Panc1 (cell line): ENCODE data around the gene TSR2. TPM values are rescaled to one million over a fixed set of nuclear protein-coding genes. Genes with fewer than 3 reads are reported as not detected.

Experiments used
- ATAC-seq: fragments of 200-7000 bp; cut with Tn5 transposase; 2 replicates; pipeline ENCODE4 v1.9.1; 2020; ENCODE audit warnings: mild to moderate bottlenecking, moderate library complexity
- BruUV-seq: library from RNA; stranded (reverse); fragments of 400-500 nt; replicated peaks from 2 replicates; lab custom pipeline; 2021; lab: Mats Ljungman, UMichigan
- CTCF ChIA-PET: fragments of 300-600 bp; sonication (Branson Sonifier 250); formaldehyde crosslinking; loops from one replicate; lab custom pipeline; 2022; ENCODE audit warnings: antibody characterized with exemption; lab: Charles Lee
- POLR2A ChIA-PET: fragments of 300-600 bp; sonication (Branson Sonifier 250); formaldehyde crosslinking; loops from one replicate; lab custom pipeline; 2022; ENCODE audit warnings: antibody characterized with exemption; lab: Charles Lee
- DNase-seq: peaks from one replicate; pipeline ENCODE4 v3.0.0-alpha.2; 2010; ENCODE audit warnings: low read depth, low spot score
- H3K27ac ChIP-seq: 2 replicates; pipeline ENCODE4 v1.5.1; 2011; ENCODE audit warnings: mild to moderate bottlenecking, low read length, inconsistent platforms
- H3K27me3 ChIP-seq: fragments of 200-500 bp; sonication (Bioruptor generic); 2 replicates; pipeline ENCODE4 v1.6.0; 2014; ENCODE audit warnings: low read length, inconsistent platforms; ENCODE audit not compliant: control insufficient read depth, insufficient read depth
- H3K36me3 ChIP-seq: fragments of 200-500 bp; sonication (Bioruptor generic); 2 replicates; pipeline ENCODE4 v1.5.1; 2014; ENCODE audit warnings: inconsistent platforms, mild to moderate bottlenecking, low read length, moderate library complexity; ENCODE audit not compliant: control insufficient read depth, insufficient read depth
- H3K4me1 ChIP-seq: 2 replicates; pipeline ENCODE4 v1.5.1; 2011; ENCODE audit warnings: inconsistent platforms, mild to moderate bottlenecking, low read length, moderate library complexity; ENCODE audit not compliant: control insufficient read depth, insufficient read depth
- H3K4me3 ChIP-seq, 2 experiments: 2 replicates each; pipeline ENCODE4 v1.5.1; 2011 to 2012; ENCODE audit warnings: low read depth in 2 of 2, low read length in 2 of 2, mild to moderate bottlenecking in 2 of 2, inconsistent platforms in 1 of 2, moderate library complexity in 1 of 2
- H3K9me3 ChIP-seq: fragments of 200-500 bp; sonication (Bioruptor generic); 2 replicates; pipeline ENCODE4 v1.5.1; 2014; ENCODE audit warnings: low read depth, mild to moderate bottlenecking, inconsistent platforms, low read length, moderate library complexity; ENCODE audit not compliant: control insufficient read depth, insufficient read depth
- CTCF ChIP-seq: fragments of 450-650 bp; IDR thresholded peaks from 2 replicates; pipeline ENCODE4 v1.5.1; 2017; ENCODE audit warnings: mild to moderate bottlenecking
- POLR2AphosphoS5 ChIP-seq: IDR thresholded peaks from 2 replicates; pipeline ENCODE4 v1.6.1; 2012; ENCODE audit warnings: mild to moderate bottlenecking, low read depth, low read length, moderate library complexity
- REST ChIP-seq, 2 experiments: IDR thresholded peaks; 2 replicates each; pipeline ENCODE4 v1.6.1; 2011 to 2012; ENCODE audit warnings: low read depth in 2 of 2, control low read depth in 1 of 2, low read length in 1 of 2, mild to moderate bottlenecking in 1 of 2, moderate library complexity in 1 of 2; ENCODE audit not compliant: insufficient read depth in 1 of 2
- SIN3A ChIP-seq: IDR thresholded peaks from 2 replicates; pipeline ENCODE4 v1.6.1; 2012; ENCODE audit warnings: low read depth, mild to moderate bottlenecking, low read length, moderate library complexity, borderline replicate concordance; ENCODE audit not compliant: insufficient read depth
- TCF7L2 ChIP-seq: IDR thresholded peaks from 2 replicates; pipeline ENCODE4 v1.6.1; 2011; ENCODE audit warnings: mild to moderate bottlenecking, low read depth, low read length, inconsistent platforms
- in situ Hi-C: cut with HindIII; loops from 2 replicates; pipeline ENCODE4 v1.10.0; 2016; ENCODE audit warnings: low sequenced_read_pairs, low pct_unique_long_range_greater_than_20kb
- intact Hi-C: fragments of 100-400 bp; cut with micrococcal nuclease; formaldehyde crosslinking; loops from one replicate; pipeline ENCODE4 v1.10.0; 2022; ENCODE audit not compliant: unreplicated experiment
- total RNA-seq: library from RNA; stranded (reverse); gene quantifications from one replicate; pipeline ENCODE4 v1.2.1, GENCODE V29; 2021; ENCODE audit not compliant: unreplicated experiment

Gene TSR2
- total RNA-seq, 1 experiment from 2014 or later, result 37.9 TPM

- no peak for DNase-seq
- no peak overlapping the region for H3K27ac ChIP-seq
- no peaks in the 10 kb centered on the region for H3K9me3 ChIP-seq
- H3K27me3 ChIP-seq, result no peaks in the 10 kb centered on the region
- BruUV-seq, result no TSS peak
- ATAC-seq, result no peak
- intact Hi-C loops (no loop called here), in situ Hi-C loops (no loop called here)
- ChIA-PET CTCF (no interaction called here), POLR2A (no interaction called here)
- TF ChIP-seq CTCF (no peak), TCF7L2 (no peak), REST (IDR thresholded peaks at IDR 0.05; ENCODE audit: insufficient read depth in 1 of 2, low read depth in 2 of 2, low read length in 1 of 2) (no peak), SIN3A (no peak), POLR2AphosphoS5 (no peak)
- H3K4me1 ChIP-seq, result no peaks in the 10 kb centered on the region
- no peaks in the 10 kb centered on the region for H3K36me3 ChIP-seq
- H3K4me3 ChIP-seq, result no peak overlapping the region
Measured at GRCh38 chrX:54435121-54435520, 5.1 kb upstream of the TSR2 start.

DNA sequence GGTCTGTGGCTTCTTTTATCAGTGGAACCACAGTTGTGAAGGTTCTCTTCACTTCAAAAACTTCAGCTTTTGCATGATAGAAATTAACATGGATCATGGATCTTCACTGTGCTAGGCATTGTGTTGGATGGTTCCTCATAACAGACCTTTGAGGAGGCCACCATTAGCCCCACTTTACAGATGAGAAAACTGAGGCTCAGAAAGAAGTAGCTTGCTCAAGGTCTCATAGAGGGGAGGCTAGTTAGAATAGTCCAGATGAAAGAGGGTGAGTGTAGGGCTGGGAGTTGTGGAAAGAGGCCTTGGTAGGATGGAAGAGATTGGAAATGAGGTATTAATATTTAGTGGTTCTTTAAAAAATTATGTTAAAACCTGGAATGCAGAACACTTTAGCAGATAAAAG, 2.6 kb downstream of the TSR2 start:
- POLR2A ChIA-PET, result no interaction called here
- in situ Hi-C loops (no loop called here), intact Hi-C loops (loop anchor here (10.0 kb wide), 1 partner anchor 198 kb away; no protein-coding TSS in a partner anchor)
- Histone ChIP-seq H3K27ac (no peak overlapping the region), H3K4me1 (0 out of 2 replicates have a peak, but pooled peaks cover 3% of the 10 kb centered on the region), H3K27me3 (no peaks in the 10 kb centered on the region), H3K4me3 (no peak overlapping the region), H3K9me3 (no peaks in the 10 kb centered on the region), H3K36me3 (no peaks in the 10 kb centered on the region)
- CTCF ChIA-PET, result no interaction called here
- DNase-seq, result no peak
- no TSS peak for BruUV-seq
- no peak for ATAC-seq
- TF ChIP-seq SIN3A (no peak), POLR2AphosphoS5 (no peak), CTCF (no peak), TCF7L2 (no peak), REST (IDR thresholded peaks at IDR 0.05; ENCODE audit: insufficient read depth in 1 of 2, low read depth in 2 of 2, low read length in 1 of 2) (no peak)
